Measurements from ENCODE around the gene ERVV-1.

DNA sequence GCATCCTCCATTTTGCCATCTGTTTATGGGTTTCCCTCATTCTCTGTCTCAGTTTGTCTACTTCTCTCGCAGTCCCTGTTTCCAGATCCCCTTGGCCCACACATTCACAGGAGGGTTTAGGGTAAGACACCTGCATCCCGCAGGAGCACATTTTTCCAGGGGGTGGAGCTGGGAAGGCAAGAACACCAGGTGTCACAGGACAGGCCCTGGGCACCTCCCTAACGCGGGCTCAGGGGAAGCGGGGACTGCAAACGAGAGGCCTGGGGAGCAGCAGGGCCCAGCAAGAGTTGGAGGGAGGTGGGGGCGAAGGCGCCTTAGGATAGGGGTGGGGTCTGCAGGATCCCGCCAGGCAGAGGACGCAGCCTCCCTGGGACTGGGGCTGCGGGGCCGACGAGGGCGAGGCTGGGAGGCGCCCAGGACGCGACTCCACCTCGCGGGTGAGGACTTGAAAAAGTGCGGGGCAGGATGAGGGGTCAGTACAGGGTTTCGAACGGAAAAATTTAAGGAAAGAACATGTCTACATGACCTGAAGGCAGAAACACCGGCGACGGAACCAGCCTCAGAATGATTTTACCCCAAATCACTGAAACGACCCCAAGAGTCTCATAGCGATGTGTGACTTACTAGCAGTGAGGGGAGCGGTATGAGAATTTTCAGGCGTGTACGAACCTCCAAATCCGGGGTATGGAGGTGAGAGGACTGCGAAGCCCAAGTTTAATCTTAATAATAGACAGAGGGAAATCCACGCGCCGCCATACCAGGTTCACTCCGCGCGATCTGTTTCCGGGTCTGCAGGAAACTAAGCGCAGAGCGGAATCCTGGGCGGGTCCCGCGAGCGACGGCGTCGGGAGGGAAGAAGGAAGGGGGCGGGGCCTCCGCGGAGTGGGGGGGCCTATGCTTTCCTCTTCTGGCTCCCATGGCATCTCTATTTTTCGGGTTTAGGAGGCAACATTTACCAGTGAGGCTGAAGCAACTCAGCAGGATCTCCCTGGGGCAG, 23.7 kb downstream of the ERVV-1 start:
- TF ChIP-seq POLR2A (IDR thresholded peaks at IDR 0.05) (no peak), POLR2AphosphoS5 (IDR thresholded peaks at IDR 0.05; ENCODE audit: insufficient read depth in 1 of 2, low read depth in 1 of 2) (no peak)
- TF ChIP-seq, protein P1, sequence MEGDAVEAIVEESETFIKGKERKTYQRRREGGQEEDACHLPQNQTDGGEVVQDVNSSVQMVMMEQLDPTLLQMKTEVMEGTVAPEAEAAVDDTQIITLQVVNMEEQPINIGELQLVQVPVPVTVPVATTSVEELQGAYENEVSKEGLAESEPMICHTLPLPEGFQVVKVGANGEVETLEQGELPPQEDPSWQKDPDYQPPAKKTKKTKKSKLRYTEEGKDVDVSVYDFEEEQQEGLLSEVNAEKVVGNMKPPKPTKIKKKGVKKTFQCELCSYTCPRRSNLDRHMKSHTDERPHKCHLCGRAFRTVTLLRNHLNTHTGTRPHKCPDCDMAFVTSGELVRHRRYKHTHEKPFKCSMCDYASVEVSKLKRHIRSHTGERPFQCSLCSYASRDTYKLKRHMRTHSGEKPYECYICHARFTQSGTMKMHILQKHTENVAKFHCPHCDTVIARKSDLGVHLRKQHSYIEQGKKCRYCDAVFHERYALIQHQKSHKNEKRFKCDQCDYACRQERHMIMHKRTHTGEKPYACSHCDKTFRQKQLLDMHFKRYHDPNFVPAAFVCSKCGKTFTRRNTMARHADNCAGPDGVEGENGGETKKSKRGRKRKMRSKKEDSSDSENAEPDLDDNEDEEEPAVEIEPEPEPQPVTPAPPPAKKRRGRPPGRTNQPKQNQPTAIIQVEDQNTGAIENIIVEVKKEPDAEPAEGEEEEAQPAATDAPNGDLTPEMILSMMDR (IDR thresholded peaks at IDR 0.05): no peak
